ENCODE data around the gene HBG2. TPM values are rescaled to one million over a fixed set of nuclear protein-coding genes. Genes with fewer than 3 reads are reported as not detected.

HBG2 gene
- total RNA-seq, 4 donors from 2014 or later: not detected

GRCh38 chr11:5240056-5240455 is 14.5 kb downstream of the HBG2 start:
- Histone ChIP-seq H3K27me3 (no peaks in the 10 kb centered on the region), H3K4me3 (no peak overlapping the region), H3K36me3 (no peaks in the 10 kb centered on the region), H3K27ac (no peak overlapping the region), H3K9me3 (no peaks in the 10 kb centered on the region), H3K4me1 (no peaks in the 10 kb centered on the region)
- intact Hi-C loops (cut with DNase I; ENCODE audit: low total_unique reads) (no loop called here), in situ Hi-C loops (cut with MboI; ENCODE audit: low sequenced_read_pairs in 4 of 4) (no loop called here)
- no peak for DNase-seq
- ATAC-seq: no peak
- TF ChIP-seq CTCF (IDR thresholded peaks at IDR 0.05 in 4 of 5, conservative IDR thresholded peaks at IDR 0.05 in 1 of 5) (no peak), POLR2A (IDR thresholded peaks at IDR 0.05) (no peak)

- Histone ChIP-seq H3K36me3 (no peaks in the 10 kb centered on the region), H3K27ac (no peak overlapping the region), H3K9me3 (no peaks in the 10 kb centered on the region), H3K4me1 (no peaks in the 10 kb centered on the region), H3K27me3 (no peaks in the 10 kb centered on the region), H3K4me3 (no peak overlapping the region)
- ATAC-seq (no peak), DNase-seq (no peak)
- in situ Hi-C loops (cut with MboI; ENCODE audit: low sequenced_read_pairs in 4 of 4): no loop called here
- TF ChIP-seq POLR2A (IDR thresholded peaks at IDR 0.05): no peak
- TF ChIP-seq CTCF (IDR thresholded peaks at IDR 0.05 in 4 of 5, conservative IDR thresholded peaks at IDR 0.05 in 1 of 5): no peak
- intact Hi-C loops (cut with DNase I; ENCODE audit: low total_unique reads): no loop called here
Observed at GRCh38 chr11:5239046-5239445, 15.5 kb downstream of the HBG2 start.

- no peak overlapping the region for H3K4me3 ChIP-seq
- in situ Hi-C loops (cut with MboI; ENCODE audit: low sequenced_read_pairs in 4 of 4) (no loop called here), intact Hi-C loops (cut with DNase I; ENCODE audit: low total_unique reads) (no loop called here)
- DNase-seq: no peak
- H3K27ac ChIP-seq: no peak overlapping the region
- ATAC-seq: no peak
- H3K36me3 ChIP-seq: no peaks in the 10 kb centered on the region
- no peaks in the 10 kb centered on the region for H3K4me1 ChIP-seq
- H3K9me3 ChIP-seq: no peaks in the 10 kb centered on the region
- no peak for TF ChIP-seq POLR2A (IDR thresholded peaks at IDR 0.05)
- no peak for TF ChIP-seq CTCF (IDR thresholded peaks at IDR 0.05 in 4 of 5, conservative IDR thresholded peaks at IDR 0.05 in 1 of 5)
- no peaks in the 10 kb centered on the region for H3K27me3 ChIP-seq
Observed at GRCh38 chr11:5238486-5238885, 16.1 kb downstream of the HBG2 start.

- Histone ChIP-seq H3K4me3 (no peak overlapping the region), H3K4me1 (no peaks in the 10 kb centered on the region), H3K9me3 (no peaks in the 10 kb centered on the region), H3K36me3 (no peaks in the 10 kb centered on the region), H3K27me3 (no peaks in the 10 kb centered on the region), H3K27ac (no peak overlapping the region)
- in situ Hi-C loops (cut with MboI; ENCODE audit: low sequenced_read_pairs in 4 of 4) (no loop called here), intact Hi-C loops (cut with DNase I; ENCODE audit: low total_unique reads) (no loop called here)
- no peak for DNase-seq
- ATAC-seq: no peak
- TF ChIP-seq POLR2A (IDR thresholded peaks at IDR 0.05) (no peak), CTCF (IDR thresholded peaks at IDR 0.05 in 4 of 5, conservative IDR thresholded peaks at IDR 0.05 in 1 of 5) (no peak)
Observed at GRCh38 chr11:5237420-5237819, 17.2 kb downstream of the HBG2 start.

- DNase-seq: no peak
- ATAC-seq: no peak
- no peak overlapping the region for H3K4me3 ChIP-seq
- TF ChIP-seq CTCF (IDR thresholded peaks at IDR 0.05 in 4 of 5, conservative IDR thresholded peaks at IDR 0.05 in 1 of 5) (no peak), POLR2A (IDR thresholded peaks at IDR 0.05) (no peak)
- intact Hi-C loops (cut with DNase I; ENCODE audit: low total_unique reads): no loop called here
- no peaks in the 10 kb centered on the region for H3K27me3 ChIP-seq
- no peaks in the 10 kb centered on the region for H3K9me3 ChIP-seq
- H3K4me1 ChIP-seq: no peaks in the 10 kb centered on the region
- no peak overlapping the region for H3K27ac ChIP-seq
- in situ Hi-C loops (cut with MboI; ENCODE audit: low sequenced_read_pairs in 4 of 4): no loop called here
- H3K36me3 ChIP-seq: no peaks in the 10 kb centered on the region
Observed at GRCh38 chr11:5235364-5236095, 19.1 kb downstream of the HBG2 start.
